Measurements from ENCODE around the gene MRPL4. TPM values are rescaled to one million over a fixed set of nuclear protein-coding genes. Genes with fewer than 3 reads are reported as not detected.

Gene MRPL4
- total RNA-seq, 1 donor from 2014 or later = 135 TPM

GRCh38 chr19:10295847-10296591 is 44.0 kb downstream of the MRPL4 start:
- Mint-ChIP-seq H3K9me3 (no peaks in the 10 kb centered on the region), H3K4me3 (ENCODE audit: low read depth) (peak overlapping the region; percentile 69), H3K27me3 (ENCODE audit: low read depth) (peaks cover 46% of the 10 kb centered on the region), H3K36me3 (ENCODE audit: low read depth) (peaks cover 9% of the 10 kb centered on the region), H3K4me1 (ENCODE audit: low read depth) (peaks cover 29% of the 10 kb centered on the region), H3K27ac (no peak overlapping the region)
- intact Hi-C loops (cut with micrococcal nuclease) = loop anchor here (1.0 to 10.0 kb wide), 2 partner anchors 9 to 359 kb away; partner anchors contain the start of gene ILF3
- DNase-seq (ENCODE audit: low spot score) = no peak

- intact Hi-C loops (cut with micrococcal nuclease) = loop anchor here (10.0 kb wide), 1 partner anchor 355 kb away; the partner anchor contains the start of gene ILF3
- H3K27me3 Mint-ChIP-seq (ENCODE audit: low read depth) = peaks cover 18% of the 10 kb centered on the region
Measured at GRCh38 chr19:10299545-10300458, 47.8 kb downstream of the MRPL4 start.

GRCh38 chr19:10305139-10305806 is 53.3 kb downstream of the MRPL4 start:
- intact Hi-C loops (cut with micrococcal nuclease) = no loop called here
- DNase-seq (ENCODE audit: low spot score) = no peak
- Mint-ChIP-seq H3K27me3 (ENCODE audit: low read depth) (peaks cover 4% of the 10 kb centered on the region), H3K4me1 (ENCODE audit: low read depth) (peaks cover 4% of the 10 kb centered on the region), H3K9me3 (no peaks in the 10 kb centered on the region), H3K36me3 (ENCODE audit: low read depth) (no peaks in the 10 kb centered on the region), H3K27ac (no peak overlapping the region), H3K4me3 (ENCODE audit: low read depth) (no peak overlapping the region)

More at GRCh38 chr19:10299545-10300458, 47.8 kb downstream of the MRPL4 start:
- no peak overlapping the region for H3K4me3 Mint-ChIP-seq (ENCODE audit: low read depth)
- peaks cover 3% of the 10 kb centered on the region for H3K36me3 Mint-ChIP-seq (ENCODE audit: low read depth)
- peaks cover 10% of the 10 kb centered on the region for H3K4me1 Mint-ChIP-seq (ENCODE audit: low read depth)
- H3K9me3 Mint-ChIP-seq = no peaks in the 10 kb centered on the region
- DNase-seq (ENCODE audit: low spot score) = no peak
- H3K27ac Mint-ChIP-seq = no peak overlapping the region

GRCh38 chr19:10306327-10306726 is 54.3 kb downstream of the MRPL4 start:
- no peak for DNase-seq (ENCODE audit: low spot score)
- Mint-ChIP-seq H3K4me3 (ENCODE audit: low read depth) (no peak overlapping the region), H3K27me3 (ENCODE audit: low read depth) (peaks cover 3% of the 10 kb centered on the region), H3K4me1 (ENCODE audit: low read depth) (peaks cover 4% of the 10 kb centered on the region), H3K36me3 (ENCODE audit: low read depth) (no peaks in the 10 kb centered on the region), H3K9me3 (no peaks in the 10 kb centered on the region), H3K27ac (no peak overlapping the region)
- intact Hi-C loops (cut with micrococcal nuclease) = no loop called here

- H3K4me3 Mint-ChIP-seq (ENCODE audit: low read depth) = no peak within 1 kb of the TSS
- peaks cover 3% of the 10 kb centered on the region for H3K4me1 Mint-ChIP-seq (ENCODE audit: low read depth)
- DNase-seq (ENCODE audit: low spot score) = no peak
- no peaks in the 10 kb centered on the region for H3K9me3 Mint-ChIP-seq
- intact Hi-C loops (cut with micrococcal nuclease) = no loop called here
- no peaks in the 10 kb centered on the region for H3K36me3 Mint-ChIP-seq (ENCODE audit: low read depth)
- no peaks in the 10 kb centered on the region for H3K27me3 Mint-ChIP-seq (ENCODE audit: low read depth)
- no peak within 1 kb of the TSS for H3K27ac Mint-ChIP-seq
Measured at GRCh38 chr19:10309423-10309822, 57.4 kb downstream of the MRPL4 start, which contains the start of gene ZGLP1. Gene ZGLP1 (minus strand): TSS chr19:10309815.

Other genes with a start within 250 kb of the MRPL4 start
- gene COL5A3, start 241.7 kb upstream of the MRPL4 start, total RNA-seq = 0.80 and 0.87 TPM in 2 replicates
- gene RDH8, start 238.7 kb upstream of the MRPL4 start, total RNA-seq = not detected in 2 replicates
- 56.1 and 56.2 TPM in 2 replicates for gene SHFL, start 165.9 kb upstream of the MRPL4 start, total RNA-seq
- 7.7 and 8.0 TPM in 2 replicates for gene ANGPTL6, start 149.5 kb upstream of the MRPL4 start, total RNA-seq
- 160 and 162 TPM in 2 replicates for gene PPAN, start 145.9 kb upstream of the MRPL4 start, total RNA-seq
- 41.8 and 46.5 TPM in 2 replicates for gene P2RY11, start 140.5 kb upstream of the MRPL4 start, total RNA-seq
- 303 and 306 TPM in 2 replicates for gene EIF3G, start 132.3 kb upstream of the MRPL4 start, total RNA-seq
- 367 and 370 TPM in 2 replicates for gene DNMT1, start 57.3 kb upstream of the MRPL4 start, total RNA-seq
- 10.1 and 10.8 TPM in 2 replicates for gene S1PR2, start 20.9 kb upstream of the MRPL4 start, total RNA-seq
- 75.3 and 75.7 TPM in 2 replicates for gene ICAM1, start 18.9 kb downstream of the MRPL4 start, total RNA-seq
- 1.4 and 1.6 TPM in 2 replicates for gene ICAM4, start 34.7 kb downstream of the MRPL4 start, total RNA-seq
- 2.6 and 3.5 TPM in 2 replicates for gene ICAM5, start 37.7 kb downstream of the MRPL4 start, total RNA-seq
- gene ZGLP1, start 57.6 kb downstream of the MRPL4 start, total RNA-seq = 3.2 and 3.5 TPM in 2 replicates
- gene FDX2, start 63.8 kb downstream of the MRPL4 start, total RNA-seq = 16.8 and 18.0 TPM in 2 replicates
- gene RAVER1, start 81.3 kb downstream of the MRPL4 start, total RNA-seq = 90.3 and 91.1 TPM in 2 replicates
- 115 and 116 TPM in 2 replicates for gene ICAM3, start 87.4 kb downstream of the MRPL4 start, total RNA-seq
- gene TYK2, start 128.4 kb downstream of the MRPL4 start, total RNA-seq = 250 TPM in 2 replicates
- gene CDC37, start 151.3 kb downstream of the MRPL4 start, total RNA-seq = 285 and 300 TPM in 2 replicates
- gene PDE4A, start 168.3 kb downstream of the MRPL4 start, total RNA-seq = 105 TPM in 2 replicates